HG03457 (cell line): Measurements from ENCODE around the gene RFC2.

Experiments used
- ATAC-seq: cut with Tn5 transposase; IDR thresholded peaks from one replicate; pipeline ENCODE4 v1.9.1; 2021; ENCODE audit warnings: moderate number of reproducible peaks; ENCODE audit not compliant: unreplicated experiment

The RFC2 gene

DNA sequence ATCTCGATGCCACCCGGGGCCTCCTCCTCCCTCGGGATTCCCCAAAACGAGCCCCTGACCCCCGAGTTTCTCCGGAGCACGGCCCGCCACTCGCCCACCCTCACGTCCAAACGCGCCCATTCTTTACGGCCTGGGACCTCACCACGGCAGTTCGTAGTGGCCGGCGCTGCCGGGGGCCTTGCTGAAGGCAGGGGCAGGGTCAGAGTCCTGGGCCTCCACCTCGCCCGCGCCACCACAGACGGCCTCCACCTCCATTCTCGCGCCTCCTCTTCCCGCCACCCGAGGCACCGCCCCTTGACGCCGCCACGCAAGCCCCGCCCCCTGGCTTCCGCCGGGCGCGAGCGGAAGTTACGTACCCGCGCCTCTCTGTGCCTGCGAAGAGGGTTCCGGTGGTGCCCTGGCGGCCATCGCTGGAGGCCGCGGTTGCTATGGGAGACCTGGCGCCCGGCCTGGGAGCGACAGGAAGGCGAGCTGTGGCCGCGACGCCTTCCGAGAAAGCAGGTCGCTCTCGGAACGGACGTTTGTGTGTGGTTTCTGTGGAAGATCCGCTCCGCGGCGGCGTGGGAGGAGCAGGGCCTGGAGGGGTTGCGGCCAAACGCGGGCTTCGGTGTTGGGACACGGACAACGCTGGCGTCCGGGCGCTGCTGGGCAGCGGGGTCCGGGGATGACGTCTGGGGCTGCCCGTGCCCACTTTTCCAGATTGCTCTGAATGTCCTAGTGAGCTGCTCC is at the start of gene RFC2:
RFC2 (minus strand) TSS at position 271 of the 729 bp plus-strand sequence; CDS start at position 255, 16 bp downstream.
- peak; percentile 86 for ATAC-seq

DNA sequence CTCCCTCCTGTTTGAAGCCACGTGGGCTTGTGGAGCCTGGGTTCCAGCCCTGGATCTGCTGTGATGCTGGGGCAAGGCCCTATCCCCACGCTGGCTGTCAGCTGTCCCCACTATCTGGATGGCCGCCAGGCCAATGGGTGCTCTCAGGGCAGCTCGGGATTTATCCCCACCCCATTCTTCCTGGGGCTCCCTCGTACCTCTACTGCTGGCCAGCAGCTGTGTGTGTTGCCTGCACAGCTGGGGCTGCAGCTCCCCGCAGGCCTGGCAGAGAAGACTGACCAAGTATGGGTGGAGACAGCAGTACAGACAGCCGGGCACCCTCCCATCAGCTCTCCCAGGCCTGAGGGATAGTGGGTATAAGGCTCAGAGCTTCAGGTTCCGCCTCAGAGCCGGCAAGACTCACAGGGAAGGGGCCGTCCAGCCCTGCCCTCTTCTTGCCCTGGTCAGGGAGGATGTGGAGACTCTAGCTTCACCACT is 48.6 kb upstream of the RFC2 start:
- no peak for ATAC-seq

DNA sequence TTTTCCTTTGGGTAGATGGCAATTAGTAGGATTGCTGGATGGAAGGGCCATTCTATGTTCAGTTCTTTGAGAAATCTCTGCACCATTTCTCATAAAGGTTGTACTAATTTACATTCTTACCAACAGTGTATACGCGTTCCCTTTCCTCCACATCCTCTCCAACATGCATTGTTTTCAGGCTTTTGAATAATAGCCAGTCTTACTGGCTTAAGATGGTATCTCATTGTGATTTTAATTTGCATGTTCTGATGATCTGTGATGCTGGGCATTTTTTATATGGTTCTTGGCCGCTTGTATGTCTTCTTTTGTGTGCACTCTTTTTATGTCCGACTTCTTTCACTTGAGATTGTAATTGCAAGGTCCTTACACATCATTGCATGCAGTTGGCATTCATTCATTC is 46.7 kb upstream of the RFC2 start:
- no peak for ATAC-seq

DNA sequence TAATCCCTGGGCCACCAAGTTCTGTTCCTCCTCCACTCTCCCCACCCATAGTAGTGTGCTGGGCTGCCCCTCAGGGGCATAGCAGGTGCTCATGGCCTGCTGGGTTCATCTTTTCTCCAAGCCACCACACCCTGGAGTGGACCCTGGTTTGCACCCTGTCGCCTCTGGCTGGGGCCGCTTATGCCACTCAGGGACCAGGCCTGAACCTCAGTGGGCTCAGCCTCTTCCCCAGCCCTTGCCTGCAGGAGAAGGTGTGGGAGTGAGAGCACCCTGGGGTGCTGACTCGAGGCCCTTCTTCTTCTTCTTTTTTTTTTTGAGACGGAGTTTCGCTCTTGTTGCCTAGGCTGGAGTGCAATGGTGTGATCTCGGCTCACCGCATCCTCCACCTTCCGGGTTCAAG is 45.2 kb upstream of the RFC2 start:
- no peak for ATAC-seq

DNA sequence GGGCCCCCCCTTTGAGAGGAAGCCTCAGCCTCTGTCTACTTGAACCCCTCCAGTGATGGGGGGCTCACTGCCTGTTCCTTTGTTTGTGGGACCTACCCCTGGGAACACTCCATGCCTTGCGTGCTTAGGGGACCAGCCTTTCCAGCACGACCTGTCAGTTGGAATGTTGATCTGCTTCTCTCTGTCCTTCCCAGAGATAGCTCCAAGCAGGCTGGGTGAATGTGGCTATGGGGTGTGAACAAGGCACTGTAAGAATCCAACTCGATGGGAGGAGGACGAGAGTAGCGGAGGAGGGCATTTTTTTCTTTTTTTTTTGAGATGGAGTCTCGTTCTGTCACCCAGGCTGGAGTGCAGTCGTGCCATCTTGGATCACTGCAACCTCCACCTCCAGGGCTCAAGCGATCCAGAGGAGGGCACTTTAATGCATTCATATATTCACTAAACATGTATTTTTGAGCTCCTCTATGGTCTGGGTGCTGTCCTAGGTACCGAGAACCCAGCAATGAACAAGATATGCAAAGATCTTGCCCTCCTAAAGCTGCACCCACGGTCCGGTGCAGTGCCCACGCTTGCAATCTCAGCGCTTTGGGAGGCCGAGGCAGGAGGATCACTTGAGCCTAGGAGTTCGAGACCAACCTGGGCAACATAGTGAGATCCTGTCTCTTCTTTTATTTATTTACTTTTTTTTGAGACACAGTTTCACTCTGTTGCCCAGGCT is 43.5 kb upstream of the RFC2 start:
- no peak for ATAC-seq

DNA sequence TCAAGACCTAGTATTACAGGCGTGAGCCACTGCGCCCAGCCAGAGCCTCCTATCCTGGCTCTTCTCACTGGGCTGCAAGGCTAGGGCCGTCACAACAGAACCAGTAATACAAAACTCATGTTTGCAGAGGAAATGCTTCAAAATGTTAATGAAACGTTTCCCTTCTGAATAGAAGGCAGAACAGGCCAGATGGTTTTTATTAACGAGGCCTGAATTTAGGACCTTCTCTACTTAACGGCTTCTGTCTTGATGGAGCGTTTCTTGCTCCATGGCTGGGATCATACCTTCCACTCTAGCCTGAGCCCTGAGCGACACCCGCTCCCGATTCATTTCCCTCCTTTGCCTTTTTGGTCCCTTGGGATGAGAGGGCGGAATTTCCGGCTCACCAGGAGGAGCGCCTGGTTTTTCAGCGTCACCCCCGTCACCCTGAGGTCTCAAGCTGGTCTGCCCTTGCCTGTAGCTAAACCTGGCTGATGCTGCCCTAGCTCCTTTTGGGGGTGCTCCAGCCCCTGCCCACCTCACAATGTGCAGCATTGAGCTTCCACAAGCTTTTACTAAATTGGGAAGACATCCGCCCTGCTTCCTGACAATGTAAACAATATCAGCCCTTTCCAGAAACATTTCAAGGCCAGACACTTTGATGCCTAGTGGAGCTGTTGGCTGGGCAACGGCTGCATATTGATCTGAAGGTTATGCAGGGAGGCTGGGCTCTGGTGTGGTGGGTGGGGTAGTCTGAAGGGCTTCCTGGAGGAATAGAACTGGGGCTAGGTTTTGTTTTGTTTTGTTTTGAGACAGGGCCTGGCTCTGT is 40.2 kb upstream of the RFC2 start:
- no peak for ATAC-seq

DNA sequence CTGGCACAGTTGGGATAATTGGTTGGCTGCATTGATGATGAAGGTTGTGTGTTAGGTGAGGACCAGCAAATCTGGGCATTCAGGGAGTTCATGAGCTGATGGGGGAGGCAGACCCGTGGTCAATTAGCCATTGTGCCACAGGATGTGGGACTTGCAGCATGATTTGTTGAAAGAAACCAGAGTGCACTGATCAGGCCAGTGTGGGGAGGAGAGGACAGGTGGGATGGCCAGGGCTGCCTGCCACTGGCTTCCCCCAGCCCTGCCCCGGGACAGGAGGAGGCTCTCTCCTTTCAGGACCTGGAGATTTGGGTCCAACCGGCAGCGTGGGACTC is 39.3 kb upstream of the RFC2 start:
- no peak for ATAC-seq

DNA sequence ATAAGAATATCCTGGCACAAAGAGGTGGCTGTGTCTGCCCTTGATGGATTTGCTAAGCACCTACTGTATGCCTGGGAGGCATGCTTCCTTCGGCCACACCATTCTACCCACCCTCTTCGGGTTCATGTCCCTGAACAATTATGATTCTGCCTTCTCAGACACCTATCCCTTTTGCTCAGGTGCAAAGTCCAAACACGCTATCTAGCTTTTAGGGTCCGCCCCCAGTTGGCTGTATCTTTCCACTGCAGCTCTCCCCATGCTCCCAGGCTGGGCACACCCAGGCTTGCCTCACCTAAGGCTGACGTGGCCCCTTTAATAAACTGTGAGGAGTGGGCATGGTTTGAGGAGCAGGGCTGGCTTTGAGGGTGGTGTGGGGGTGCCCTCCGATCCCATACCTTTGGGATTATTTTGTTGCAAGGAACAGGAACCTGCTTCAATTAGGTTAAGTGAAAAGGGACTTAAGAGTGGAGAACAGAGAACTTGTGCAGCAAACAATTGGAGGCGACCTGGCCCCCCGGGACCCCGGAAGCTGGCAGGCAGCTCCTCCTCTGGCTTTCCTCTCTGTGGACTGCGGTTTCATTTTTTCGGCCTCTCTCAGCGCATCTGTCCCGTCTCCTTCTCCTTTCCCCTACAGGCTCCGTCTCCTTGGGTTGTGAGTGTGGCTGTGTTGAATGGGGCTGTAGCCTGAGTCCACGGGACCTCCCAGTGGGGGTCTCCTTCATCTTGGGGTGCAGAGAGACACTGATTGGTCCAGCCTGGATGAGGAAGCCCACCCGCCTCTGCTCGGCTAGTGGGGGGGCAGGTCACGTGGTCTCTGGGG is 38.8 kb upstream of the RFC2 start:
- ATAC-seq = no peak

DNA sequence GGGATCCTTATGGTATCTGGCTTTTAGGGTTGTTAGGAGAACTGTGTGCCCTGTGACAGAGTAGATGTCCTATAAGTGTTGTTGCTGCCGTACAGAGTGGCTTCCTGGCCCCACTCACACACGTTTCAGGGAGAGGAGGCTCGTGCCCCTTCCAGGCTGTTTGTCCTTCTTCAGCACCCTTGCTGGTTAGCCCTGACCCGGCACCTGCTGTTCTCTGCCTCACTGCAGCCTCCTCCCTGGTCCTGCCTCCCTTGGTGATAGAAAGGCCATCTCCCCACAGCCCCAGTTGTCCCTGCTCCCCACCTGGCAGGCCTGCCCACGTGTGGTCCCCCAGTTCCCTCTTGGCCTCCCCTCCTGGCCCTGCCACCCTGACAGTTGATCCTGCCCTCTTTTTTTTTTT is 37.3 kb upstream of the RFC2 start:
- ATAC-seq = no peak

DNA sequence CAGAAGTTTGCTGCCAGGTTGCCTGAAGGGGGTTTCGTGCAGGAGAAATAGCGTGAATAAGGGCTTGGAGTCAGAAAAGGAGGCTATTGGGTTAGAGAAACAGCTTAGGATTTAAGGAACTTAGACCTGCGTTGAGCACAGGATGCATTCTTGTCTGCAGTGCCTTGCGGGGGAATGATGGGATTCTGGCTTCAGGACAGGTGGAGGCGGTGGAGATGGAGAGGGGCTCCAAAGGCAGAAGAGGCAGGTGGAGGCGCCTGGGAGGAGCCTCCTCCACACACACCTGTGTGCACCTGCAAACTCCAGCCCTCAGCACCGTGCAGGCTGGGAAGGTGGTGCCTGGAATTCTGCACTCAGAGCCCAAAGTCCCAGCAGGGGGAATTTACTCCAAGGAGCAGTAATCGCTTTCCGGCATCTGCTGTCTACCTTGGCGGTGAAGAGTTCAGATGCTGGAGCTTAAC is 36.8 kb upstream of the RFC2 start:
- no peak for ATAC-seq

DNA sequence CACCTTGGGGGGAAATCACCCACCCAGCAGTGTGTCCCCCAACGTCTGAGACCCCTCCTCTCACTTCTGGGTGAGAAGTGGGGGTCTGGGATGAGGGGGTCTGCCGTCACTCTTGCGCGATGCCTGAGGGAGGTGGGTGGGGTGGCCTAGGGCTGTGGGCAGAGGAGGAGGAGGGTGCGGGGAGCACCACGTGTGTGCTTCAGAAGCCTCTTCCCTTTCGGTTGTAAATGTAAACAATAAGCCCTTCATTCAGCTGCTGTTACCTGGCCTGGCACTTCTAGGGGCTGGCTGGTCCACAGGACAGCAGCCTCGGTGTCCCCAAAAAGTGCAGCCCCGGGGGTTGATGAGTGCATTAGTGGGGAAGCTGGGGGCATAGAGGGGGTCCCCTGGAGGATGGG is 36.4 kb upstream of the RFC2 start:
- no peak for ATAC-seq

DNA sequence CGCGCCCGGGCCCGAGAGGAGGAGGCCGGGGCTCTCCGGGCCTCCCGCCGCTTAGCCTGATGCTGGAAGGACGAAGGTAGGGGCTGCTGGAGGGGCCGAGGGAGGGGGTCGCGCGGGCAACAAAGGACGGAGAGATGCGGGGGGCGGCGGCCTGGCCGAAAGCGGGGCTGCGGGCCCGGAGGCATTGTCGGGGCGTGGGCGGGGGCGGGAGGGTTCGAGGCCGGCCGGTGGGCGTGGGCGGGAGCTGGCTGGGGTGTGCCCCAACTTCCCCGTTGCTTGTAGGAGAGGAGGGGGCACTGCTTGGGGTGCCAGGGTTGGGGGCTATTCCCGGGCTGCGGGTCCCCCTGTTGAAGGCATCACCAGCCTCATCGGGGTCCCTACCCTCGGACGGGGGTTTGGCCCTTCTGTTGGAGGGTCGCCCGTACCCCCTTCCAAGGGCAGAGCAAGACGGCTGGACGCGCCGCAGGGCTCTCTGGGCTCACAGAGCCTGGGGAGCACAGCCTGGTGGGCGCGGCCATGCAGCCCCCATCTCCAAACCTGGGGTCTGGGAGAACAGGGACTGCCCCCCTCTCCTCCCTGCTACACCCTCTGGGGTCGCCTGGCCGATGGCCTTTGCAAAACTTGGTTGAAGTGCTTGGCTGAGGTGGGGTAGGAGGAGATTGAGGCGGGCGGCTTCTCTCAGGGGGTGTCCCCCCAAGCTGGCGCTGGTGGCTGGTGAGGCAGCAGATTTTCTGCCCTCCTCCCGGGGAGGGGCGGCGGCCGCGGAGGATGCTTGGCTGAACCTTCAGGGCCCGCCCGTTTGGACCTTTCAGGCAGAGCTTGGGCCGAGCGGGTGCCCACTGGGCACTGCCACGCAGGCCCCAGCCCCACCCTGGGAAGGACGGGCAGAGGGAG is 35.7 kb upstream of the RFC2 start:
- no peak for ATAC-seq

DNA sequence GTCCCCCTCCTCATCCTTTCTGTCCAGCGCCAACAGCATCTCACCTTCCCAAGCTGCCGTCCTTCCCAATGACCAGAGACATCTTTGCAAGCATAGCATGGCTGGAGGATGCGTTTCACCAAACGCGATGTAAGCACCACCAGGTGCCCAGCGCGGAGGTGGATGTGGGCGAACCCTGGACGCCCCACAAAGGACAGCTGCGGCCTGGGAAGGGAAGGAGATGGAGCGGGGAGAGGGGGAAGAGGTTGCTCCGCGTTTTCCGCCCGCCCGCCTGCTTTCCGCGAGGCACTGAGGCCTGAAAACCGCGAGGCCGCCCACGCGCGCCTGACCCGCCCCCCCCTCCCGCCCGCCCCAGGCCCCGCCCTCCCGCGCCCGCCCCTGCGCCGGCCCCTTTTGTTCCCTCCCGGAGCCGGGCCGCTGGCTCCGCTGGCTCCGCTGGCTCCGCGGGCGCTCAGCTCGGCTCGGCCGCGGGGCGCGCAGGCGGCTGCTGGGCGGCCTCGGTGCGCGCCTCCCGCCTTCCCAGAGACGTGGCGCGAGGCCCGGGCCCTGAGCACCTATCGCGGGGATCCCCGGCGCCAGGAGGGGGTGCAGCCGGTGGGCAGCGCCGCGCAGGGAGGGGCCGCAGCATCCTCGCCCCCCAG is 34.9 kb upstream of the RFC2 start, which contains the start of gene CLIP2:
CLIP2 (plus strand) TSS at position 390 of the 641 bp plus-strand sequence. CDS start 28,140 bp downstream, outside the sequence.
- ATAC-seq = peak; percentile 39

DNA sequence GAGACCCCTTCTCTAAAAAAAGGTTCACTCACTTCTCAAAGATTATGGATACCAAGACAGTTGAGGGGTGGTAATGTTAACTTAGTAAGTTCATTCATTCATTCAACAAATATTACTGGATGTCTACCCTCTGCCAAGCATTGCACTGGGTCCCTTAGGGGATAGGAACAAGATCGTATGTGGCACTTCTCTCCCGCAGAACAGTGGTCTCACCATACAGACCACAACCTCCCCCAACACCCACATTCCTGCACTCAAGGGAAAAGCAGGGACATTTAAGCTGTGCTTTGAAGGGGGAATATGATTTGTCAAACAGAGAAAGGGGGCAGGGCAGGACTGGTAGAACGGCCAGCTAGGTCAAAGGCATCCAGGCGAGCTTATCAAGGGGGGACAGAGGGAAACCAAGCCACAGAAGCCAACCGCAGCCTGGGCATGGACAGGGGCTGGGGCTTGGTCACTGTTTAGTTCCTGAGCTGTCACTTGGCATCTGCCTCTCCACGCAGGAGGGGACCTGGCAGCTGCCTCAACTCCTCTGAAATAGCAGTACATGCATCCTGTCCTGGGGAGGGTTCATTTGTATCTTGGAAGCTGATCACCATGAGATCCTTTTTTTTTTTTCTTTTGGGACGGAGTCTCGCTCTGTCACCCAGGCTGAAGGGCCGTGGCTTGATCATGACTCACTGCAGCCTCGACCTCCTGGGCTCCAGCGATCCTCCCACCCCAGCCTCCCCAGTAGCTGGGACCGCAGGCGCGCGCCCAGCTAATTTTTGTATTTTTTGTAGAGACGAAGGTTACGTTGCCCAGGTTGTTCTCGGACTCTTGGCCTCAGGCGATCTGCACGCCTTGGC is 34.1 kb upstream of the RFC2 start:
- ATAC-seq = no peak

DNA sequence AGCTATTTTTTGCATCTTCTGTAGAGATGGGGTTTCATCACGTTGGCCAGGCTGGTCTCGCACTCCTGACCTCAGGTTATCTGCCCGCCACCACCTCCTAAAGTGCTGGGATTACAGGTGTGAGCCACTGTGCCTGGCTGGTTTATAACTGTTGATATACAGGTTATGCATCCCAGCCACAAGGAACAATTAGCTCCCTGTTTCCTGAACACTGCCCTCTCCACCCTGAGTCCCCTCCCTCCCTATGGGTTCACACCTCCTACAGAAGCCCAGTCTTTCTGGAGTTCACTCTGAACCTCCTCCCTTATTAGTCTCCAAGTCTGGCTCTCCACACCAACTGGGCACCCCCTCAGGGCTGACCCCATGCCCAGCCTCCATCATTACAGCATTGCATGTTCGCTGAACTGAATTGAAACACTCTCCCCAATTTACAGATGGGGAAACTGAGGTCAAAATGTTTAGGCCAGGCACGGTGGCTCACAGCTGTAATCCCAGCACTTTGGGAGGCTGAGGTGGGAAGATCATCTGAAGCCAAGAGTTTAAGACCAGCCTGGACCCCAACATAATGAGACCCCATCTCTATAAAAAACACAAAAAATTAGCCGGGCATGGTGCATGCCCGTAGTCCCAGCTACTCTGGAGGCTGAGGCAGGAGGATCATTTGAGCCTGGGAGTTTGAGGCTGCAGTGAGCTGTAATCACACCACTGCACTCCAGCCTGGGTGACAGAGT is 33.3 kb upstream of the RFC2 start:
- ATAC-seq = no peak

DNA sequence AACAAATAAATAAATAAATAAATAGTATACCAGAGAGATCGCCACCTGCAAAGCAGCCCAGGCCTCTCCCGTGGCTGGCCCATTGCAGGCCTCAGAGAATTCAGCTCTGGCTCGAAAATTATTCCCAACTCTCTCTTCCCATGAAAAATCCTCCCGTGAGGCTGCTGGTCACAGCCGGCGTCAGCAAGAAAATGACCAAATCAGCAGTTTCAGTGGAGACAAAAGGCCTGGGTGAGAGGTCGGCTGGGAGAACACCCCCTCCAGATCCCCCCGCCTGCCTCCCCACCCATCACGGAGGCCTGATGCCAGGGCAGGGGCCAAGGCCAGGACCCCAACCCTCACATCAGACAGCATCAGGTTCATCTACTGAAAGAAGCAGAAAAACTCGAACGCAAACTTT is 31.9 kb upstream of the RFC2 start:
- ATAC-seq = no peak

DNA sequence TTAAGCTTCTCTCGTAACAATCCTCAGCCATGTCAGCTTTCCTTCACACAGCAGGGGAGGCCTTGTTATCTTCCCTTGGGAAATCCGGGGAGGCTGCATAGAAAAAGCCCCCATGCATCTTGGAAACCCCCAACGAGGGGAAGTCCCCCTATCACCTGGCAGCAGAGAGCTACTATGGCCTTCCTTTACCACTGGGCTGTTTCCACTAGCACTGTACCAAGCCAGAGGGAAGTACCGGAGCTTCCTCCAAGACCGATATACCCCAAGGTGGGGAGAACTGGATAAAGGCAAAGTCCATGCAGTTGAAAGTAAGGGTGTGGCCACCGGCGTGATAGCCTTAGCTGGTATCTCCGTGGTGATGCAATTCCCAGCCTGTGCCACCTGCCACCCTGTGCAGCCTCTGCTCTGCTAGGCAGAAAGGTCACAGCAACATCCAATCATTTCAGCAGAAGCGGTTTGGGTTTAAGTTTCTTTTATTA is 30.6 kb upstream of the RFC2 start:
- peak; percentile 38 for ATAC-seq
